ENCODE measurements around the gene NR4A1. TPM values are rescaled to one million over a fixed set of nuclear protein-coding genes. Genes with fewer than 3 reads are reported as not detected.

Gene NR4A1
- total and polyA plus RNA-seq, 8 donors: 11.7 to 85.4 (median 30.0) TPM

DNA sequence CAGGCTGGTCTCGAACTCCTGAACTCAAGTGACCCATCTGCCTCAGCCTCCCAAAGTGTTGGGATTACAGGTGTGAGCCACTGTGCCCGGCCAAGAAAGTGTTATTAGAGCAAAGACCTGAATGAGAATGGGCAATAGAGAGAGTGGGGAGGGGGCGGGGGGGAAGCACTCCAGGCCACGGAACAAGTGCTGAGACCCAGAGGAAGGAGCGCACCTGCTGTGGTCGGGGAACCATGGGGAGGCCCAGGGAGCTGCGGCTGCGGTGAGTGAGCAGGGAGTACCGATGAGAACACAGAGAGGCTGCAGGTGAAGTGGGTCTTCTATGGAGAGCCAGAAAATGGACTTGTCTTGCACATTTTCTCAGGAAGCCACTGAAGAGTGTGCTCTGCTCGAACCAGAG is 39.0 kb downstream of the NR4A1 start:
- H3K27ac ChIP-seq: no peak overlapping the region
- TF ChIP-seq, protein P1, sequence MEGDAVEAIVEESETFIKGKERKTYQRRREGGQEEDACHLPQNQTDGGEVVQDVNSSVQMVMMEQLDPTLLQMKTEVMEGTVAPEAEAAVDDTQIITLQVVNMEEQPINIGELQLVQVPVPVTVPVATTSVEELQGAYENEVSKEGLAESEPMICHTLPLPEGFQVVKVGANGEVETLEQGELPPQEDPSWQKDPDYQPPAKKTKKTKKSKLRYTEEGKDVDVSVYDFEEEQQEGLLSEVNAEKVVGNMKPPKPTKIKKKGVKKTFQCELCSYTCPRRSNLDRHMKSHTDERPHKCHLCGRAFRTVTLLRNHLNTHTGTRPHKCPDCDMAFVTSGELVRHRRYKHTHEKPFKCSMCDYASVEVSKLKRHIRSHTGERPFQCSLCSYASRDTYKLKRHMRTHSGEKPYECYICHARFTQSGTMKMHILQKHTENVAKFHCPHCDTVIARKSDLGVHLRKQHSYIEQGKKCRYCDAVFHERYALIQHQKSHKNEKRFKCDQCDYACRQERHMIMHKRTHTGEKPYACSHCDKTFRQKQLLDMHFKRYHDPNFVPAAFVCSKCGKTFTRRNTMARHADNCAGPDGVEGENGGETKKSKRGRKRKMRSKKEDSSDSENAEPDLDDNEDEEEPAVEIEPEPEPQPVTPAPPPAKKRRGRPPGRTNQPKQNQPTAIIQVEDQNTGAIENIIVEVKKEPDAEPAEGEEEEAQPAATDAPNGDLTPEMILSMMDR (IDR thresholded peaks at IDR 0.05): no peak
- no peaks in the 10 kb centered on the region for H3K27me3 ChIP-seq
- no peak for FAIRE-seq
- no peak for DNase-seq
- WGBS, 2 donors: 78 to 83% methylated on average over 10 of the region's 10 CpGs
- H3K36me3 ChIP-seq: no peaks in the 10 kb centered on the region
- H3K9me3 ChIP-seq: no peaks in the 10 kb centered on the region
- intact Hi-C loops (cut with DNase I): no loop called here
- no peak overlapping the region for H3K4me3 ChIP-seq
- peaks cover 0 to 13% (median 4%) of the 10 kb centered on the region in 3 donors for H3K4me1 ChIP-seq
- no peak for ATAC-seq

GRCh38 chr12:52091061-52091460 is 39.8 kb downstream of the NR4A1 start:
- no peaks in the 10 kb centered on the region for H3K9me3 ChIP-seq
- intact Hi-C loops (cut with DNase I): no loop called here
- WGBS, 2 donors: 28 to 30% methylated on average over 3 of the region's 3 CpGs
- H3K27ac ChIP-seq: no peak overlapping the region
- FAIRE-seq (no peak), DNase-seq (no peak), ATAC-seq (no peak)
- no peak overlapping the region for H3K4me3 ChIP-seq
- H3K36me3 ChIP-seq: no peaks in the 10 kb centered on the region
- TF ChIP-seq, protein P1 (IDR thresholded peaks at IDR 0.05): no peak
- peaks cover 0 to 13% (median 4%) of the 10 kb centered on the region in 3 donors for H3K4me1 ChIP-seq
- no peaks in the 10 kb centered on the region for H3K27me3 ChIP-seq

DNA sequence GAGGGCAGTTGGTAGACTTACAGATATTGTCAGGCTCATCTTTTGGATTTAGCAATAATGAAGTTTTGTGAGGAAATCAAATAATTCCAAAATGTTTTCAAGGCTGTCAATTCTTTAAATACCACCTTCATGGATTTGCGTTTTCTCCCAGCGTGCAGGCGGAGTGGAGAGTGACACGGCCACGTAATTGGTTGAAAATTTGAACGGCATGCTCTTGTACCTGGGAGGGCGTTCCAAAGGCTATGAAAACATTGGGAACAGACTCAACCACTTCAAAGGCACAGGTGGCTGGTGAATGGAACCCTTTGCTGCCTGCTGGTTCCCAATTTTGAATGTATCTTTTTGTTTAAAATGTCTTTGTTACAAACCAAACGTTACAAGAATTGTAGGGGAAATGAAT is 40.6 kb downstream of the NR4A1 start:
- H3K9me3 ChIP-seq: no peaks in the 10 kb centered on the region
- H3K4me1 ChIP-seq: peaks cover 0 to 13% (median 4%) of the 10 kb centered on the region in 3 donors
- WGBS, 2 donors: 51 to 59% methylated on average over 8 of the region's 8 CpGs
- intact Hi-C loops (cut with DNase I): no loop called here
- H3K4me3 ChIP-seq: no peak overlapping the region
- no peak for FAIRE-seq
- TF ChIP-seq, protein P1 (IDR thresholded peaks at IDR 0.05): no peak
- H3K36me3 ChIP-seq: no peaks in the 10 kb centered on the region
- DNase-seq: no peak
- H3K27me3 ChIP-seq: no peaks in the 10 kb centered on the region
- ATAC-seq: no peak
- H3K27ac ChIP-seq: no peak overlapping the region

DNA sequence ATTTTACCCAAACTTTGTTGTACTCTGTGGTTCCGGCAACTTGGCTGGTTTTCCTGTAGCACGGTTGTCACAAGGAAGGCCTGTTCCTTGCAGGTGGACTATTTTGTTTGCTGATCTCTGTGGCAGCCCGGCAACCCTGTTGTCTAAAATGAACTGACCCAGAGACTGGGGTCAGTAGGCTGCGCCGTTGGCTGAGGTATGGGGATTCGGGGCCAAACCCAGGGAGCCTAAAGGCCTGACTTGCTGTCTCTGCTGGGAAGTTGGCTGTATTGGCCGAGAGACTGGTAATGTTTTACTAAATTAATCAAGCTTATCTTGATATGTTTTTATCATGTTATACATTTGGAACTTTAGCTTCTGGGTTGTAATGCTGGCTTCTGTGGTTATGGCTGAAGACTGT is 42.1 kb downstream of the NR4A1 start:
- FAIRE-seq: no peak
- TF ChIP-seq, protein P1 (IDR thresholded peaks at IDR 0.05): no peak
- Histone ChIP-seq H3K9me3 (no peaks in the 10 kb centered on the region), H3K36me3 (no peaks in the 10 kb centered on the region), H3K27me3 (no peaks in the 10 kb centered on the region), H3K27ac (peak overlapping the region in 3 of 4 donors; percentile 23 to 65 (median 29)), H3K4me1 (peaks cover 0 to 13% (median 4%) of the 10 kb centered on the region in 3 donors), H3K4me3 (no peak overlapping the region)
- peak; percentile 85 to 95 (median 92) for ATAC-seq
- intact Hi-C loops (cut with DNase I): no loop called here
- peak; percentile 46 to 75 (median 58) for DNase-seq
- 11 to 15% methylated on average over 7 of the region's 7 CpGs for WGBS, 2 donors

DNA sequence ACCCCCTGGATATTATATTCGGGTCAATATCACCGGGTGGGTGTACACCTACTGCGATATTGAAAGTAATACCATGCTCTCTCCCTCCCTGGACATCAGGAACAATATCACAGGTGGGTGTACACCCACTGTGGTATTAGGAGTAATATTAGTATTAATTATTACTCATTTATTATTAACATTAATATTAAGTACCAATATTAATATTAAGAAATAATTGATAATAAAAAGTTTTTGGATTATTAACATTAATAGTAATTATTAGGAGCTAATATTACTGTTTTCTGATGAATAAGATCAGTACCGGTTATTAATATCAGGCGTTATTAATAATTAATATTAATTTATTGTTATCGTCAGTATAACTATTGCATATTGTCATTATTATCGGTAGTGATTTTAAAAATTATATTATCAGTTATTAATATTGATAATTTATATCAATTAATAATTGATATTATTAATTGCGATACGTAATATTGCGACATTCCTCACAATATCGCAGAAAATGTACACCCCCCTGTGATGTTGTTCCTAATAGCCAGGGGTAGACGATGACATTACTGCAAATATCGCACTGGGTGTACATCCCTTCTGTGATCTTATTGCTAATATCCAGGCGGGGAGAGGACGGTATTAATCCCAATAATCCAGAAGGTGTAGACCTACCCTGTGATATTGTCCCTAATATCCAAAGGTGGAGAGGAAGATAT is 45.2 kb downstream of the NR4A1 start:
- FAIRE-seq (peak; percentile 47), DNase-seq (no peak), ATAC-seq (no peak)
- Histone ChIP-seq H3K27me3 (no peaks in the 10 kb centered on the region), H3K27ac (no peak overlapping the region), H3K4me1 (peaks cover 0 to 13% (median 4%) of the 10 kb centered on the region in 3 donors), H3K9me3 (no peaks in the 10 kb centered on the region), H3K4me3 (no peak overlapping the region), H3K36me3 (no peaks in the 10 kb centered on the region)
- TF ChIP-seq, protein P1 (IDR thresholded peaks at IDR 0.05): no peak
- WGBS, 2 donors: 72 to 82% methylated on average over 15 of the region's 15 CpGs
- intact Hi-C loops (cut with DNase I): no loop called here
